Epithelial cell of proximal tubule (primary cell): ENCODE data around the gene CLEC16A. TPM values are rescaled to one million over a fixed set of nuclear protein-coding genes. Genes with fewer than 3 reads are reported as not detected.

Source experiments
- DNase-seq: peaks from one replicate; pipeline ENCODE4 v3.0.0-alpha.2; 2011; ENCODE audit warnings: low read depth
- H3K4me3 ChIP-seq: 2 replicates; pipeline ENCODE4 v1.5.1; 2011; ENCODE audit warnings: low read depth, mild to moderate bottlenecking, low read length
- total RNA-seq: library from RNA; depleted of rRNA; stranded (reverse); fragments of >200 nt; gene quantifications from 2 replicates; pipeline ENCODE4 v1.2.3, GENCODE V29; 2015
- TF ChIP-seq, protein P1 (sequence below): conservative IDR thresholded peaks from 2 replicates; pipeline ENCODE4 v1.5.1; 2012; ENCODE audit warnings: low read depth, mild to moderate bottlenecking, low read length

CLEC16A gene
- total RNA-seq, 1 donor from 2014 or later: 15.6 TPM

DNA sequence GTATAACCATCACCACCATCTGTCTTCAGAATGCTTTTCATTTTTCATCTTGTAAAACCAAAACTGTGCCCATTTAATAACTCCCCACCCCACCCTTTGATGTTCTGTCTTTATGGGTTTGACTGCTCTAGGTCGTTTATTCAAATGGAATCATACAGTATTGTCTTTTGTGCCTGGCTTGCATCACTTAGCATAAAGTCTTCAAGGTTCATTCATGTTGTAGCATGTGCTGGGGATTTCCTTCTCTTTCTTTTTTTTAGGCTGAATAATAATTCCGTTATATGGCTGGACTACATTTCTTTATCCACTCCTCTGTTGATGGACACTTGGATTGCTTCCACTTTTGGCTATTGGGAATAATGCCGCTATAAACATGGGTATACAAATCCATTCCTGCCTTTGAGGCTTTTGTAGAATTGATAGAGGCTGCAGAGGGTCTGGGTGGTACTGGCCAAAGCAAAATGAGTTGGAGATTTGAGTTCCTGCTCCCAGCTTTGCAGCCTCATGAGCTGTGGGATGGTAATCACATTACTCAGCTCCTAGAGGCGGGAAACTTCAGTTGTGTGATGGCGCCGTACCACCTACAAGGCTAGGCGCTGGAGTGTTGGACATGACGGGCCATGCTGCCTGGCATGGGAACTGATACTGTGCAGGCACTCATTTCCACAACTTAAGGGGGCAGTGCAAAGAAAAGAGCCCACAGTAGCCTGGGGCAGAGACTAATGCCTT is 64.8 kb downstream of the CLEC16A start:
- DNase-seq: no peak

DNA sequence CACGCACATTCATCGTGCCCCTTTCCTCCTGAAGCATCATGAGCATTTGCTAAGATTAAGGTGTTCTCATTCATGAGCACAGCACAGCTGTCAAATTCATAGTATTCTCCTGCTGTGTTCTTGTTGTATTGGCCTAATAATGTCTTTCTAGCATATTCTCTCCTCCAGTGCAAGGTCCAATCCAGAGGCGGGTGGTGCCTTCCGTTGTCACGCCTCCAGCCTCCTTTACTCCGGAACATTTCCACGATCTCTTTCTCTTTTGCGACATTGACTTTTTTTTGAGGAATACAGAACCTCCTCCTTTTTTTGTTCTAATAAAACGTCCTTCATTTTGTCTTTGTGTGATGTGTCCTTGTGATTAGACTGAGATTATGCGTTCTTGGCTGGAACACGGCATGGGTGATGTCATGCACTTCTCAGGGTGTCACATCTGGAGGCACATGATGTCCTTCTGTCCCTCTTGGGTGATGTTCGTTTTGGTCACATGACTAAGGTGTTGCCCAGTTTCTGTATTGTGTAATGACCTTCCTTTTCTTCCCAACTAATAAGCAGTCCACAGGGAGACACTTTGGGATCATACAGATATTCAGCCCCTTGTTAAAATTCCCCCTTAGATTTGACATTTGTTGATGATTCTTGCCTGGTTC is 66.3 kb downstream of the CLEC16A start:
- no peak overlapping the region for H3K4me3 ChIP-seq
- no peak for DNase-seq
- TF ChIP-seq, protein P1, sequence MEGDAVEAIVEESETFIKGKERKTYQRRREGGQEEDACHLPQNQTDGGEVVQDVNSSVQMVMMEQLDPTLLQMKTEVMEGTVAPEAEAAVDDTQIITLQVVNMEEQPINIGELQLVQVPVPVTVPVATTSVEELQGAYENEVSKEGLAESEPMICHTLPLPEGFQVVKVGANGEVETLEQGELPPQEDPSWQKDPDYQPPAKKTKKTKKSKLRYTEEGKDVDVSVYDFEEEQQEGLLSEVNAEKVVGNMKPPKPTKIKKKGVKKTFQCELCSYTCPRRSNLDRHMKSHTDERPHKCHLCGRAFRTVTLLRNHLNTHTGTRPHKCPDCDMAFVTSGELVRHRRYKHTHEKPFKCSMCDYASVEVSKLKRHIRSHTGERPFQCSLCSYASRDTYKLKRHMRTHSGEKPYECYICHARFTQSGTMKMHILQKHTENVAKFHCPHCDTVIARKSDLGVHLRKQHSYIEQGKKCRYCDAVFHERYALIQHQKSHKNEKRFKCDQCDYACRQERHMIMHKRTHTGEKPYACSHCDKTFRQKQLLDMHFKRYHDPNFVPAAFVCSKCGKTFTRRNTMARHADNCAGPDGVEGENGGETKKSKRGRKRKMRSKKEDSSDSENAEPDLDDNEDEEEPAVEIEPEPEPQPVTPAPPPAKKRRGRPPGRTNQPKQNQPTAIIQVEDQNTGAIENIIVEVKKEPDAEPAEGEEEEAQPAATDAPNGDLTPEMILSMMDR: no peak

More for the DNA sequence above, 64.8 kb downstream of the CLEC16A start:
- TF ChIP-seq, protein P1: no peak
- no peak overlapping the region for H3K4me3 ChIP-seq

DNA sequence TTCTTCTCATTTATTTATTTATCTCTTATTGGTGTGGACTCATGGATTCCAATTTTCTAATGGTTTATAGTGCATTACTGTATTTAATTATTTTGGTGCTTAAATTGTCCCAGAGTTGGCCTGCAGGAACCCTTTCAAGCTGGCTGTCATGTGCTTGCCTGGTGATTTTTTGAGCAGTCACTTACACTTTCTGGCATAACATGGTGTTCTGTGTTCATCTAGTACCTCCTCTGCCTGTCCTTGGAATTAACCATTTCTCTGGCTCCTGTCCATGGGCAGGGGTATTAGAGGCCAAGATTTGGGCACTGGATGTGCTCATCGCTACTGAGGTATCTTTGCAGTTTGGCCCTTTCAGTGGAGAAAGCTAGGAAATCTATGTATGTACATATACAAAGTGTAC is 67.0 kb downstream of the CLEC16A start:
- TF ChIP-seq, protein P1: no peak
- H3K4me3 ChIP-seq: no peak overlapping the region
- no peak for DNase-seq

DNA sequence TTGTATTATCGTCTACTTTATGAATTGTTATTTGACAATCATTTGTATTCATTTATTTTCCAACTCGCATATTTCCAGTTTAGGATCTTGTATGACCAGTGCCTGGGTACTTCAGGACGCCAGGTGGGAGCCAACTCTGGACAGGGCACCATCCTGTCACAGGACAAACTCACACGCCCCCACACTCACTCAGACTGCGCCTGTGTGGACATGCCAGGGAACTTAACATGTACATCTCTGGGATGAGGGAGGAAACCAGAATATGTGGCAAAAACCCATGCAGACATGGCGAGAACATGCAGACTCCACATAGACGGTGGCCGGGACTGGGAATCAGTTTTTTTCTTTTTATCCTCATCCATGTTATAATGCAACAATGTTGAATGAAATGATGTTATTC is 68.5 kb downstream of the CLEC16A start:
- no peak for DNase-seq
- TF ChIP-seq, protein P1: no peak
- H3K4me3 ChIP-seq: no peak overlapping the region

DNA sequence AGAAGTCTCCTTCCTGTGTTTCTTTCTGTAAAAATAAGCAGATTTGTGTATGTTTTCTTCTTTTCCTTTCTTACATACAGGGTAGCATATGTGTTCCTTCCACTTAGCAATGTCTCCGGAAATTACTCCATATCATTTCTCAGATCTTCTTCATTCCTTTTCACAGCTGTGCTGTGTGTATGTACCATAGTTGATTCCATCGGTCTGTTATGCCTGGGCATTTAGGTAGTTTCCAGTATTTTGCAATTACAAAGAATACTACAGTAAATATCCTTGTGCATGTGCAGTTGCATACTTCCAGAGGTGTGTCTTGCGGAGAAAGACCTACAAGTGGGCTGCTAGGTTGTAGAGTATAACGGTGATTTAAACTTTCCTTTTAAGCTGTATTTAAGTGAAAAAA is 69.8 kb downstream of the CLEC16A start:
- no peak for DNase-seq
- TF ChIP-seq, protein P1: no peak
- H3K4me3 ChIP-seq: no peak overlapping the region

DNA sequence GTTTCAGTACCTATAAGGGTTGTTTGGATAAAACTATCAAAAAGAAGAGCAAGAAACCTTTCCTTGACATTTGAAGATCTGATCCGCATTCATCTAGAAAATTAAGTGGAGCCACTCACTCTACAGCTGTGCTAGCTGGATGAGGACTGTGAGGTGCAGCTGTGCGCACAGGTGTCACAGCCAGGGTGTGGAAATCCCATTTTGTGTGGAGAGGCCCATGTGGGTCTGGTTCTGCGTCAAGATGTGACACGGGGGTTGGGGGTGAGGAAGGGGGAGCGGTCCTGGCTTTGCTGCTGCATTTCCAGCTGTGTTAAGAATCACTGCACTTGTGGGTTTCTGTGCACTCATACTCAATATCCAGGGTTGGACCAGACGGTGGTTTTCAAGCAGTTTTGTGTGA is 70.7 kb downstream of the CLEC16A start:
- TF ChIP-seq, protein P1: no peak
- H3K4me3 ChIP-seq: no peak overlapping the region
- no peak for DNase-seq
